GM12878 (cell line): ENCODE data around the gene MITF. TPM values are rescaled to one million over a fixed set of nuclear protein-coding genes. Genes with fewer than 3 reads are reported as not detected.

ENCODE experiments used
- ATAC-seq: fragments of 200-7000 bp; cut with Tn5 transposase; 3 replicates; pipeline ENCODE4 v1.9.1; 2020; ENCODE audit warnings: mild to moderate bottlenecking, moderate library complexity
- BruUV-seq: library from RNA; stranded (reverse); fragments of 400-500 nt; replicated peaks from 2 replicates; lab custom pipeline; 2021; lab: Mats Ljungman, UMichigan
- CTCF ChIA-PET: fragments of 300-600 bp; sonication (Branson Sonifier 250); formaldehyde crosslinking; extraction: SDS; loops from one replicate; lab custom pipeline; 2021; ENCODE audit warnings: inconsistent platforms; lab: Yijun Ruan, JAX
- POLR2A ChIA-PET: fragments of 350-600 bp; formaldehyde crosslinking; extraction: SDS; loops from one replicate; lab custom pipeline; 2021; ENCODE audit warnings: inconsistent platforms; lab: Charles Lee
- RAD21 ChIA-PET: fragments of 300-600 bp; sonication (Branson Sonifier 250); formaldehyde crosslinking; loops from one replicate; lab custom pipeline; 2023; ENCODE audit warnings: antibody characterized with exemption; ENCODE audit not compliant: unreplicated experiment; lab: Charles Lee
- SMC1A ChIA-PET: fragments of 300-600 bp; sonication (Branson Sonifier 250); formaldehyde crosslinking; loops from one replicate; lab custom pipeline; 2023; ENCODE audit not compliant: unreplicated experiment, uncharacterized antibody; lab: Charles Lee
- DNase-seq: peaks from one replicate; pipeline ENCODE4 v3.0.0-alpha.2; 2011; ENCODE audit warnings: low read depth, low spot score
- FAIRE-seq: peaks from 3 replicates; lab custom pipeline; 2011; peaks lifted over from hg19 to GRCh38; lab: Jason Lieb, UNC
- H2AFZ ChIP-seq: 2 replicates; pipeline ENCODE4 v1.6.0; 2011; ENCODE audit warnings: low read depth, low read length, control low read depth; ENCODE audit not compliant: control insufficient read depth
- H3K27ac ChIP-seq: 2 replicates; pipeline ENCODE4 v1.5.1; 2011; ENCODE audit warnings: control low read depth; ENCODE audit not compliant: control insufficient read depth, insufficient read depth
- H3K27me3 ChIP-seq, 2 experiments: replicated peaks in 1 of 2; 2 replicates each; pipeline versions ENCODE4 v1.6.0 to v1.6.1; 2011; ENCODE audit warnings: low read length in 1 of 2; ENCODE audit not compliant: control insufficient read depth in 2 of 2, insufficient read depth in 2 of 2
- H3K36me3 ChIP-seq, 2 experiments: 2 replicates each; pipeline ENCODE4 v1.5.1; 2011; ENCODE audit warnings: low read length in 1 of 2; ENCODE audit not compliant: control insufficient read depth in 2 of 2, insufficient read depth in 2 of 2
- H3K4me1 ChIP-seq: 2 replicates; pipeline ENCODE4 v1.6.1; 2011; ENCODE audit warnings: mild to moderate bottlenecking, low read length, moderate library complexity, mixed read lengths; ENCODE audit not compliant: control insufficient read depth, insufficient read depth
- H3K4me2 ChIP-seq: 2 replicates; pipeline ENCODE4 v1.6.0; 2011; ENCODE audit warnings: control low read depth; ENCODE audit not compliant: control insufficient read depth, insufficient read depth
- H3K4me3 ChIP-seq: fragments of 200-600 bp; sonication (generic); 2 replicates; pipeline ENCODE4 v1.5.1; 2016
- H3K79me2 ChIP-seq: 2 replicates; pipeline ENCODE4 v1.6.0; 2011; ENCODE audit warnings: low read length; ENCODE audit not compliant: control insufficient read depth, insufficient read depth
- H3K9ac ChIP-seq: 2 replicates; pipeline ENCODE4 v1.8.0; 2011; ENCODE audit warnings: low read length, control low read depth, mixed read lengths; ENCODE audit not compliant: control insufficient read depth, insufficient read depth
- H3K9me3 ChIP-seq: replicated peaks from 3 replicates; pipeline ENCODE4 v1.5.1; 2011; ENCODE audit warnings: mild to moderate bottlenecking, low read length; ENCODE audit not compliant: control insufficient read depth, insufficient read depth
- H4K20me1 ChIP-seq: 2 replicates; pipeline ENCODE4 v1.6.0; 2011; ENCODE audit not compliant: control insufficient read depth, insufficient read depth
- MAX ChIP-seq: IDR thresholded peaks from 2 replicates; pipeline ENCODE4 v1.6.1; 2012; ENCODE audit warnings: low read depth, low read length, improper control_type of control experiment
- SMAD1 ChIP-seq: fragments of 450-650 bp; IDR thresholded peaks from 2 replicates; pipeline ENCODE4 v1.6.1; 2018; ENCODE audit warnings: mild to moderate bottlenecking, low read depth; ENCODE audit not compliant: partially characterized antibody
- SREBF2 ChIP-seq: IDR thresholded peaks from 2 replicates; pipeline ENCODE4 v1.6.1; 2012; ENCODE audit warnings: mild to moderate bottlenecking, low read length
- ZBTB11 ChIP-seq: fragments of 450-650 bp; formaldehyde crosslinking; IDR thresholded peaks from 2 replicates; pipeline ENCODE4 v1.5.0; 2022; ENCODE audit warnings: mild to moderate bottlenecking, missing genetic modification characterization
- ZNF592 ChIP-seq: fragments of 450-650 bp; IDR thresholded peaks from 2 replicates; pipeline ENCODE4 v1.6.1; 2017; ENCODE audit warnings: mild to moderate bottlenecking, moderate library complexity
- WGBS: methylation state at CpG from one replicate; pipeline ENCODE4 v1.1.6; 2016; ENCODE audit warnings: low lambda C conversion rate; ENCODE audit not compliant: insufficient replicate concordance, insufficient coverage; ENCODE audit errors: missing lambda C conversion rate; 5-methylcytosine and 5-hydroxymethylcytosine counted together
- in situ Hi-C: fragments of 300-500 bp; cut with MboI; formaldehyde crosslinking; loops from 9 replicates; pipeline ENCODE4 v1.14.3; 2018; ENCODE audit warnings: mixed read lengths
- intact Hi-C: fragments of 100-400 bp; cut with micrococcal nuclease; formaldehyde crosslinking; loops from one replicate; pipeline ENCODE4 v1.14.2; 2022; ENCODE audit not compliant: unreplicated experiment
- polyA plus RNA-seq, 11 experiments: library from polyadenylated mRNA; depleted of rRNA in 4 of 11; unstranded in 6 of 11; stranded (reverse) in 5 of 11; fragments of >200 nt; fragmentation: Nextera tagmentation in 4 of 11; fragmentation: Illumina TruSeq in 1 of 11; extraction: Ambion mirVana in 4 of 11; extraction: Trizol in 1 of 11; gene quantifications; 1 replicate in 1 of 11; 2 replicates in 10 of 11; pipeline versions ENCODE4 v1.2.1 to v1.2.3, GENCODE V29; 2011 to 2016; ENCODE audit warnings: inconsistent platforms in 2 of 11, missing spikeins in 2 of 11, low read depth in 1 of 11
- total RNA-seq, 4 experiments: library from RNA; depleted of rRNA in 3 of 4; stranded (reverse); fragments of >200 nt in 3 of 4; fragmentation: Illumina TruSeq in 1 of 4; extraction: Trizol in 1 of 4; gene quantifications; 2 replicates each; pipeline versions ENCODE4 v1.2.1 to v1.2.3, GENCODE V29; 2013 to 2021

The MITF gene
- total and polyA plus RNA-seq, 10 of the 15 experiments (the other 5 are each of a cell fraction or from before 2014, with no cell fraction given) = under 0.01 to 0.90 (median 0.06) TPM; not detected in 3

- FAIRE-seq (no peak), ATAC-seq (peak; percentile 27; the same call in 2 of the 3 replicates), DNase-seq (no peak)
- no peak overlapping the region for H3K27ac ChIP-seq
- BruUV-seq = no TSS peak
- H3K27me3 ChIP-seq = no peaks in the 10 kb centered on the region
- SMC1A ChIA-PET = interaction anchor here (1.2 kb wide), 1 partner anchor 16 kb away, joined by 3 read pairs; no protein-coding TSS in a partner anchor
- POLR2A ChIA-PET = no interaction called here
- in situ Hi-C loops = no loop called here
- H3K4me1 ChIP-seq = no peaks in the 10 kb centered on the region
- no peaks in the 10 kb centered on the region for H3K79me2 ChIP-seq
- TF ChIP-seq SMAD1 (no peak), SREBF2 (no peak), MAX (no peak), ZNF592 (no peak), ZBTB11 (CRISPR knock-in tag) (no peak)
- H3K9me3 ChIP-seq = no peaks in the 10 kb centered on the region
- H3K4me3 ChIP-seq = no peak overlapping the region
- no peak overlapping the region for H2AFZ ChIP-seq
- no peaks in the 10 kb centered on the region for H4K20me1 ChIP-seq
- H3K9ac ChIP-seq = no peak overlapping the region
- 29% methylated on average over 10 of the region's 10 CpGs for WGBS
- no peak overlapping the region for H3K4me2 ChIP-seq
- H3K36me3 ChIP-seq = no peaks in the 10 kb centered on the region
- RAD21 ChIA-PET = no interaction called here
- CTCF ChIA-PET = no interaction called here
- intact Hi-C loops = no loop called here
These were observed 126.8 kb downstream of the MITF start for GRCh38 chr3:69865925-69866679.
